ENCODE data around the gene SLMAP. TPM values are rescaled to one million over a fixed set of nuclear protein-coding genes. Genes with fewer than 3 reads are reported as not detected.

SLMAP gene
- total and polyA plus RNA-seq, 2 of the 4 experiments (the other 2 are of a cell fraction): 15.5 to 26.5 TPM

DNA sequence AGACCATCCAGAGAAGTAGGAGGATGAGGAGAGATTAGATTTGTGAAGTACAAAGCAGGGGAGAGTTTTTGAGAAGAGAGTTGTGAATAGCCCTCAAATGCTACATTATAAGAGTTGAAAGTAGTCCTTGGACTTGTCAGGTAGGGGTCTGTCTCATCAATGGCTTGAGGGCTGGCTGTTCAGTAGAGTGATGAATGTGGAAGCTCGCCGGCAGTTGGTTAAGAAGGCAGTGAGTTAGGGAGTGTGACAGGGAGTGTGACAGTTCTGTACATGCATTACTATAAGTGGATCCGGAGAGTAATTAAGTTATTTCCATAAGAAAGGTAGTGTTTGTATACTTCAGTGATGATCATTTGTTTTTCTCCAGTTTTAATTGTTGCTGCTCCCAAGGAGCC lies 32.5 kb downstream of the SLMAP start (continued):
- no peak for TF ChIP-seq ELK1 (IDR thresholded peaks at IDR 0.05; ENCODE audit: borderline replicate concordance, low read depth, low read length)

GRCh38 chr3:57791245-57791644 lies 35.1 kb downstream of the SLMAP start:
- Histone ChIP-seq H3K18ac (ENCODE audit: low read depth, low read length) (no peak overlapping the region), H4K5ac (ENCODE audit: low read depth, low read length) (no peak overlapping the region), H3K9ac (ENCODE audit: low read depth, low read length) (no peak overlapping the region), H2AK9ac (replicated peaks; ENCODE audit: low read depth, low read length, poor library complexity) (no peak overlapping the region), H3K23ac (ENCODE audit: low read depth, low read length) (no peak overlapping the region), H3K14ac (replicated peaks; ENCODE audit: low read depth, low read length) (no peak overlapping the region), H4K91ac (ENCODE audit: insufficient read depth, low read depth, low read length) (no peak overlapping the region), H3K56ac (ENCODE audit: extremely low read depth, insufficient read depth, low read length) (no peak overlapping the region), H2AFZ (replicated peaks; ENCODE audit: low read length, poor library complexity) (no peak overlapping the region), H3K27me3 (ENCODE audit: control insufficient read depth, insufficient read depth, low read length) (no peaks in the 10 kb centered on the region), H3K79me1 (ENCODE audit: low read depth in 1 of 2, low read length in 2 of 2) (peaks cover 31 to 51% of the 10 kb centered on the region in 2 experiments), H4K8ac (ENCODE audit: low read depth in 2 of 2, low read length in 2 of 2) (no peak overlapping the region), H3K4me1 (ENCODE audit: control insufficient read depth, insufficient read depth, low read length) (peaks cover 6% of the 10 kb centered on the region), H2BK20ac (ENCODE audit: low read depth, low read length) (no peak overlapping the region), H3K4me2 (ENCODE audit: low read depth, low read length) (no peak overlapping the region), H3K36me3 (ENCODE audit: control insufficient read depth, insufficient read depth, low read length) (no peaks in the 10 kb centered on the region), H3K4ac (ENCODE audit: low read depth, low read length) (no peak overlapping the region), H4K20me1 (ENCODE audit: insufficient read depth, low read length) (peaks cover 23% of the 10 kb centered on the region; the same call in 1 of the 2 replicates), H2AK5ac (ENCODE audit: low read depth, low read length) (no peak overlapping the region), H3K9me3 (ENCODE audit: control insufficient read depth, insufficient read depth, low read length) (no peaks in the 10 kb centered on the region), H3K27ac (ENCODE audit: insufficient read depth, low read length) (no peak overlapping the region), H2BK5ac (ENCODE audit: low read depth, low read length, poor library complexity, severe bottlenecking) (no peak overlapping the region), H3K4me3 (ENCODE audit: insufficient read depth, low read depth, low read length) (no peak overlapping the region), H2BK120ac (ENCODE audit: low read depth, low read length) (no peak overlapping the region), H2BK15ac (ENCODE audit: low read depth, low read length) (no peak overlapping the region), H3K9me1 (ENCODE audit: insufficient read depth, low read length) (peaks cover 4% of the 10 kb centered on the region)
- in situ Hi-C loops (cut with MboI; ENCODE audit: low sequenced_read_pairs) (no loop called here), dilution Hi-C loops (cut with HindIII; ENCODE audit: low sequenced_read_pairs, unreplicated experiment) (no loop called here), intact Hi-C loops (cut with micrococcal nuclease) (no loop called here)
- DNase-seq (peak; percentile 22), ATAC-seq (ENCODE audit: low read depth) (no peak)
- POLR2A ChIA-PET (ENCODE audit: unreplicated experiment): no interaction called here
- CTCF ChIA-PET: no interaction called here
- TF ChIP-seq SMC3 (IDR thresholded peaks at IDR 0.05; ENCODE audit: low read depth, low read length) (no peak), NFE2L2 (IDR thresholded peaks at IDR 0.05; ENCODE audit: low read depth, low read length) (peak; percentile 61; the same call in 1 of the 2 replicates)
- WGBS, 2 experiments (ENCODE audit: extremely low coverage in 2 of 2, insufficient read length in 1 of 2): 100% methylated on average over 1 of the region's 2 CpGs; no CpG with 5 or more reads in 1 of the 2 experiments
- no TSS peak for BruUV-seq (replicated peaks)
